Esophagus muscularis mucosa (tissue), 3 donors: Measurements from ENCODE around the gene ZBBX.

ENCODE experiments used
- CTCF ChIP-seq, 3 experiments: fragments of 200-600 bp in 2 of 3; fragments of 450-650 bp in 1 of 3; sonication (generic) in 2 of 3; IDR thresholded peaks; one replicate each; pipeline ENCODE4 v1.5.1; 2017 to 2019; ENCODE audit warnings: antibody characterized with exemption in 3 of 3, mild to moderate bottlenecking in 2 of 3, moderate library complexity in 1 of 3
- POLR2A ChIP-seq: fragments of 450-650 bp; IDR thresholded peaks from one replicate; pipeline ENCODE4 v1.6.1; 2017; ENCODE audit warnings: antibody characterized with exemption, moderate library complexity, mild to moderate bottlenecking, low read depth
- POLR2AphosphoS5 ChIP-seq, 2 donors: sonication (generic); formaldehyde crosslinking; IDR thresholded peaks; one replicate each; pipeline ENCODE4 v1.6.1; 2017; ENCODE audit warnings: antibody characterized with exemption in 2 of 2

- TF ChIP-seq CTCF (IDR thresholded peaks at IDR 0.05) (no peak), POLR2A (no peak), POLR2AphosphoS5 (IDR thresholded peaks at IDR 0.05) (no peak)
Observed at GRCh38 chr3:167228135-167228534, 152.0 kb downstream of the ZBBX start.
